ENCODE data around the gene BAG5.

DNA sequence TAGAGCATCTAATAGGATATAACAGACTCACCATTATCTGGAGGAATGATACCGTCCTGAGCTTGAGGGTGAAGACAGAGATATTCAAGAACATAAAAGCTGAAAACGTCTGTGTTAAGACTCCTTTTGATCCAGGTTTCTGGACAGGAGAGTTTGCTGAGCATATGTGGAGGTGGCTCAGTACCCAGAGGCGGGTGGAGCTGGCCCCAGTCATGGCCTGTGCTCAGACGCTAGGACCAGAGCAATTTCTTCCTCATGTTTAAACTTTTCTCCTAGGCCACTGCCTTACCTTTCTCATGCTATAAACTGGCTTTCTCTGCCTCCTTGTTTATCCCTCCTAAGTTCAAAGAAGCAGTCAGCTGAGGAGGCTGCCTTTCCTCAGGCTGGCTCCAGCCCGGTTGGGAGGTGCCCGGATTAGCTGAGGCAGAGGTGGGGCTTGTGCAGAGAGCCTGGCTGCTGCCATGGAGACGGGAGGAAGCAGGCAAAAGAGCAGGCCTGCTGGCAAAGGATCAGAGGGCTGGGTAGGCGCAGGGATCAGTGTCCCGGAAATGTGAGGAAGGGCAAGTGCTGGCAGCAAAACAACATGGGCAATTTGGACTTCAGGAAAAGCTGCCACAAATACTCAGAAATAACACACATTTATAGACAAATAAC lies 14.0 kb upstream of the BAG5 start:
- TF ChIP-seq, protein P1, sequence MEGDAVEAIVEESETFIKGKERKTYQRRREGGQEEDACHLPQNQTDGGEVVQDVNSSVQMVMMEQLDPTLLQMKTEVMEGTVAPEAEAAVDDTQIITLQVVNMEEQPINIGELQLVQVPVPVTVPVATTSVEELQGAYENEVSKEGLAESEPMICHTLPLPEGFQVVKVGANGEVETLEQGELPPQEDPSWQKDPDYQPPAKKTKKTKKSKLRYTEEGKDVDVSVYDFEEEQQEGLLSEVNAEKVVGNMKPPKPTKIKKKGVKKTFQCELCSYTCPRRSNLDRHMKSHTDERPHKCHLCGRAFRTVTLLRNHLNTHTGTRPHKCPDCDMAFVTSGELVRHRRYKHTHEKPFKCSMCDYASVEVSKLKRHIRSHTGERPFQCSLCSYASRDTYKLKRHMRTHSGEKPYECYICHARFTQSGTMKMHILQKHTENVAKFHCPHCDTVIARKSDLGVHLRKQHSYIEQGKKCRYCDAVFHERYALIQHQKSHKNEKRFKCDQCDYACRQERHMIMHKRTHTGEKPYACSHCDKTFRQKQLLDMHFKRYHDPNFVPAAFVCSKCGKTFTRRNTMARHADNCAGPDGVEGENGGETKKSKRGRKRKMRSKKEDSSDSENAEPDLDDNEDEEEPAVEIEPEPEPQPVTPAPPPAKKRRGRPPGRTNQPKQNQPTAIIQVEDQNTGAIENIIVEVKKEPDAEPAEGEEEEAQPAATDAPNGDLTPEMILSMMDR (IDR thresholded peaks at IDR 0.05): no peak
- TF ChIP-seq POLR2AphosphoS5 (IDR thresholded peaks at IDR 0.05): peak; percentile 76 to 89 (median 77)

All from stomach (tissue), 4 donors.